H9 (cell line): Measurements from ENCODE around the gene CACNA1I. TPM values are rescaled to one million over a fixed set of nuclear protein-coding genes. Genes with fewer than 3 reads are reported as not detected.

Experiments used
- DNase-seq: peaks from one replicate; pipeline ENCODE4 v3.0.0-alpha.2; 2017
- H2AFZ ChIP-seq: one replicate; pipeline ENCODE4 v1.6.1; 2013; ENCODE audit warnings: mild to moderate bottlenecking, low read length, control low read depth, moderate library complexity
- H2AK5ac ChIP-seq: 2 replicates; pipeline ENCODE4 v1.6.1; 2013; ENCODE audit warnings: low read length, control low read depth, mixed read lengths; ENCODE audit not compliant: insufficient read length
- H2BK120ac ChIP-seq: one replicate; pipeline ENCODE4 v1.6.1; 2013; ENCODE audit warnings: low read depth, mild to moderate bottlenecking, low read length, control low read depth, inconsistent platforms; ENCODE audit not compliant: poor library complexity, severe bottlenecking
- H2BK12ac ChIP-seq: 2 replicates; pipeline ENCODE4 v1.6.1; 2013; ENCODE audit warnings: low read length, control low read depth, mixed read lengths, low read depth; ENCODE audit not compliant: insufficient read length
- H2BK15ac ChIP-seq: 2 replicates; pipeline ENCODE4 v1.6.1; 2013; ENCODE audit warnings: low read depth, low read length, control low read depth
- H2BK20ac ChIP-seq: one replicate; pipeline ENCODE4 v1.6.1; 2013; ENCODE audit warnings: low read depth, mild to moderate bottlenecking, low read length, control low read depth, inconsistent platforms; ENCODE audit not compliant: poor library complexity, severe bottlenecking
- H2BK5ac ChIP-seq: 2 replicates; pipeline ENCODE4 v1.6.1; 2013; ENCODE audit warnings: low read length, control low read depth, mixed read lengths; ENCODE audit not compliant: insufficient read length
- H3K14ac ChIP-seq: 2 replicates; pipeline ENCODE4 v1.6.1; 2013; ENCODE audit warnings: low read length, control low read depth; ENCODE audit not compliant: insufficient read depth
- H3K18ac ChIP-seq: 2 replicates; pipeline ENCODE4 v1.6.1; 2013; ENCODE audit warnings: low read depth, mild to moderate bottlenecking, mixed read lengths, low read length, control low read depth; ENCODE audit not compliant: insufficient read length
- H3K23ac ChIP-seq: 2 replicates; pipeline ENCODE4 v1.6.1; 2013; ENCODE audit warnings: low read length, control low read depth, mixed read lengths, low read depth; ENCODE audit not compliant: insufficient read length
- H3K23me2 ChIP-seq: 2 replicates; pipeline ENCODE4 v1.6.1; 2013; ENCODE audit warnings: low read depth, mild to moderate bottlenecking, mixed read lengths, low read length, control low read depth; ENCODE audit not compliant: insufficient read length, poor library complexity, severe bottlenecking
- H3K27ac ChIP-seq: 2 replicates; pipeline ENCODE4 v1.5.1; 2013; ENCODE audit warnings: low read length, control low read depth, mixed read lengths, low read depth; ENCODE audit not compliant: insufficient read length
- H3K27me3 ChIP-seq: 2 replicates; pipeline ENCODE4 v1.6.1; 2013; ENCODE audit warnings: low read length, control low read depth, inconsistent platforms; ENCODE audit not compliant: insufficient read depth
- H3K4ac ChIP-seq: 2 replicates; pipeline ENCODE4 v1.6.1; 2013; ENCODE audit warnings: low read depth, mild to moderate bottlenecking, control low read depth, inconsistent platforms, low read length, moderate library complexity
- H3K4me1 ChIP-seq: 2 replicates; pipeline ENCODE4 v1.6.1; 2013; ENCODE audit warnings: low read length, control low read depth, inconsistent platforms; ENCODE audit not compliant: insufficient read depth
- H3K4me2 ChIP-seq: 2 replicates; pipeline ENCODE4 v1.6.1; 2013; ENCODE audit warnings: low read length, control low read depth, mixed read lengths; ENCODE audit not compliant: insufficient read length, insufficient read depth
- H3K56ac ChIP-seq: 2 replicates; pipeline ENCODE4 v1.6.1; 2013; ENCODE audit warnings: low read depth, mild to moderate bottlenecking, mixed read lengths, low read length, control low read depth; ENCODE audit not compliant: insufficient read length
- H3K79me1 ChIP-seq: 2 replicates; pipeline ENCODE4 v1.6.1; 2013; ENCODE audit warnings: low read depth, mild to moderate bottlenecking, moderate library complexity, low read length, control low read depth, inconsistent platforms; ENCODE audit not compliant: insufficient read depth, poor library complexity, severe bottlenecking
- H3K79me2 ChIP-seq: 2 replicates; pipeline ENCODE4 v1.6.1; 2013; ENCODE audit warnings: low read length, control low read depth, inconsistent platforms; ENCODE audit not compliant: insufficient read depth
- H3K9ac ChIP-seq: 2 replicates; pipeline ENCODE4 v1.6.1; 2013; ENCODE audit warnings: low read length, control low read depth, mixed read lengths; ENCODE audit not compliant: insufficient read length; ENCODE audit errors: extremely low read depth
- H3K9me3 ChIP-seq: one replicate; pipeline ENCODE4 v1.6.1; 2013; ENCODE audit warnings: low read depth, low read length, inconsistent platforms; ENCODE audit not compliant: control insufficient read depth
- H3T11ph ChIP-seq: one replicate; pipeline ENCODE4 v1.6.1; 2013; ENCODE audit warnings: mild to moderate bottlenecking, low read length, control low read depth, inconsistent platforms
- H4K20me1 ChIP-seq: one replicate; pipeline ENCODE4 v1.6.1; 2013; ENCODE audit not compliant: control insufficient read depth, insufficient read length, insufficient read depth
- H4K5ac ChIP-seq: 2 replicates; pipeline ENCODE4 v1.6.1; 2013; ENCODE audit warnings: low read depth, mild to moderate bottlenecking, mixed read lengths, low read length, control low read depth; ENCODE audit not compliant: insufficient read length
- H4K8ac ChIP-seq: replicated peaks from 2 replicates; pipeline ENCODE4 v1.6.1; 2013; ENCODE audit warnings: low read length, control low read depth, mixed read lengths, low read depth; ENCODE audit not compliant: insufficient read length
- H4K91ac ChIP-seq: 2 replicates; pipeline ENCODE4 v1.6.1; 2013; ENCODE audit warnings: low read depth, mild to moderate bottlenecking, moderate library complexity, mixed read lengths, low read length, control low read depth; ENCODE audit not compliant: insufficient read length
- H3K27ac Mint-ChIP-seq, 3 experiments: 2 replicates in 2 of 3; 3 replicates in 1 of 3; pipeline ENCODE4 v1.8.0; 2020 to 2021; ENCODE audit warnings: mixed read lengths in 3 of 3, mild to moderate bottlenecking in 1 of 3, moderate library complexity in 1 of 3
- H3K27me3 Mint-ChIP-seq: 2 replicates; pipeline ENCODE4 v1.8.0; 2021; ENCODE audit warnings: low read depth, mild to moderate bottlenecking, moderate library complexity, mixed read lengths
- H3K36me3 Mint-ChIP-seq, 3 experiments: 2 replicates in 2 of 3; 3 replicates in 1 of 3; pipeline ENCODE4 v1.8.0; 2020 to 2021; ENCODE audit warnings: low read depth in 3 of 3, mixed read lengths in 3 of 3; ENCODE audit not compliant: insufficient read depth in 1 of 3
- H3K4me1 Mint-ChIP-seq, 2 experiments: 2 replicates each; pipeline ENCODE4 v1.8.0; 2020; ENCODE audit warnings: mixed read lengths in 2 of 2
- H3K4me3 Mint-ChIP-seq, 2 experiments: 2 replicates in 1 of 2; 3 replicates in 1 of 2; pipeline ENCODE4 v1.8.0; 2020 to 2021; ENCODE audit warnings: mild to moderate bottlenecking in 2 of 2, mixed read lengths in 2 of 2, moderate library complexity in 1 of 2
- H3K9me3 Mint-ChIP-seq, 2 experiments: 2 replicates in 1 of 2; 3 replicates in 1 of 2; pipeline ENCODE4 v1.8.0; 2020; ENCODE audit warnings: mild to moderate bottlenecking in 2 of 2, mixed read lengths in 2 of 2, moderate library complexity in 1 of 2
- CTCF ChIP-seq: fragments of 200-600 bp; sonication (generic); conservative IDR thresholded peaks from 3 replicates; pipeline ENCODE4 v1.8.0; 2021; ENCODE audit warnings: antibody characterized with exemption, mild to moderate bottlenecking
- WGBS: extraction: QIAGEN DNeasy Blood & Tissue Kit; methylation state at CpG from one replicate; pipeline ENCODE4 v1.1.7; 2013; ENCODE audit warnings: missing lambda C conversion rate, low lambda C conversion rate, mixed read lengths; ENCODE audit not compliant: insufficient read length; ENCODE audit errors: extremely low coverage; 5-methylcytosine and 5-hydroxymethylcytosine counted together
- total RNA-seq: library from RNA; stranded (reverse); gene quantifications from 2 replicates; pipeline ENCODE4 v1.2.1, GENCODE V29; 2021

The CACNA1I gene
- total RNA-seq, 1 experiment from 2014 or later, result 0.50 TPM

- Histone ChIP-seq H2BK15ac (no peak overlapping the region), H3K9me3 (no peaks in the 10 kb centered on the region), H3K79me2 (no peaks in the 10 kb centered on the region), H3K79me1 (no peaks in the 10 kb centered on the region), H3K27ac (no peak overlapping the region), H3K4ac (no peak overlapping the region), H4K8ac (no peak overlapping the region), H3K4me2 (no peak overlapping the region), H3K23me2 (no peaks in the 10 kb centered on the region), H3K23ac (no peak overlapping the region), H3K18ac (no peak overlapping the region), H3K9ac (no peak overlapping the region), H3K14ac (no peak overlapping the region), H3K4me1 (no peaks in the 10 kb centered on the region), H2AK5ac (no peak overlapping the region), H4K20me1 (no peaks in the 10 kb centered on the region), H3T11ph (no peak overlapping the region), H2BK5ac (no peak overlapping the region), H2BK12ac (no peak overlapping the region), H3K27me3 (no peaks in the 10 kb centered on the region), H4K5ac (no peak overlapping the region), H4K91ac (no peak overlapping the region), H2BK120ac (no peak overlapping the region), H3K56ac (no peak overlapping the region), H2AFZ (no peak overlapping the region), H2BK20ac (no peak overlapping the region)
- Mint-ChIP-seq H3K9me3 (no peaks in the 10 kb centered on the region), H3K27ac (no peak overlapping the region), H3K4me3 (no peak overlapping the region), H3K36me3 (no peaks in the 10 kb centered on the region), H3K27me3 (peaks cover 17% of the 10 kb centered on the region), H3K4me1 (peaks cover 13 to 20% of the 10 kb centered on the region in 2 experiments)
- no peak for TF ChIP-seq CTCF
- DNase-seq, result no peak
- WGBS, result no CpG with 5 or more reads among the region's 4 CpGs
These were observed 151.9 kb downstream of the CACNA1I start for GRCh38 chr22:39722501-39722900.
